ENCODE measurements around the gene TRAPPC3. TPM values are rescaled to one million over a fixed set of nuclear protein-coding genes. Genes with fewer than 3 reads are reported as not detected.

The TRAPPC3 gene
- total RNA-seq, 1 experiment from 2014 or later, result 52.7 TPM

- no peak overlapping the region for H4K91ac ChIP-seq (ENCODE audit: insufficient read length, low read depth, low read length)
- no peaks in the 10 kb centered on the region for H3K27me3 Mint-ChIP-seq (ENCODE audit: low read depth)
- no peak overlapping the region for H4K8ac ChIP-seq (replicated peaks; ENCODE audit: insufficient read length, low read depth, low read length)
- H3K27me3 ChIP-seq (ENCODE audit: insufficient read depth, low read length), result no peaks in the 10 kb centered on the region
- no peak for DNase-seq
- no peak overlapping the region for H3K4ac ChIP-seq (ENCODE audit: low read depth, low read length)
- no peak overlapping the region for H2BK5ac ChIP-seq (ENCODE audit: insufficient read length, low read length)
- no peaks in the 10 kb centered on the region for H3K9me3 ChIP-seq (ENCODE audit: control insufficient read depth, low read depth, low read length)
- no peak overlapping the region for H2BK15ac ChIP-seq (ENCODE audit: low read depth, low read length)
- TF ChIP-seq, protein P1, sequence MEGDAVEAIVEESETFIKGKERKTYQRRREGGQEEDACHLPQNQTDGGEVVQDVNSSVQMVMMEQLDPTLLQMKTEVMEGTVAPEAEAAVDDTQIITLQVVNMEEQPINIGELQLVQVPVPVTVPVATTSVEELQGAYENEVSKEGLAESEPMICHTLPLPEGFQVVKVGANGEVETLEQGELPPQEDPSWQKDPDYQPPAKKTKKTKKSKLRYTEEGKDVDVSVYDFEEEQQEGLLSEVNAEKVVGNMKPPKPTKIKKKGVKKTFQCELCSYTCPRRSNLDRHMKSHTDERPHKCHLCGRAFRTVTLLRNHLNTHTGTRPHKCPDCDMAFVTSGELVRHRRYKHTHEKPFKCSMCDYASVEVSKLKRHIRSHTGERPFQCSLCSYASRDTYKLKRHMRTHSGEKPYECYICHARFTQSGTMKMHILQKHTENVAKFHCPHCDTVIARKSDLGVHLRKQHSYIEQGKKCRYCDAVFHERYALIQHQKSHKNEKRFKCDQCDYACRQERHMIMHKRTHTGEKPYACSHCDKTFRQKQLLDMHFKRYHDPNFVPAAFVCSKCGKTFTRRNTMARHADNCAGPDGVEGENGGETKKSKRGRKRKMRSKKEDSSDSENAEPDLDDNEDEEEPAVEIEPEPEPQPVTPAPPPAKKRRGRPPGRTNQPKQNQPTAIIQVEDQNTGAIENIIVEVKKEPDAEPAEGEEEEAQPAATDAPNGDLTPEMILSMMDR (conservative IDR thresholded peaks at IDR 0.05), result no peak
- H3K23ac ChIP-seq (ENCODE audit: insufficient read length, low read depth, low read length), result no peak overlapping the region
- no peak overlapping the region for H3K18ac ChIP-seq (ENCODE audit: insufficient read length, low read depth, low read length)
- no peak overlapping the region for H2AFZ ChIP-seq (ENCODE audit: low read length)
- no peak overlapping the region for H3K27ac ChIP-seq (ENCODE audit: insufficient read length, low read depth, low read length)
- H3K9ac ChIP-seq (ENCODE audit: extremely low read depth, insufficient read length, low read length), result no peak overlapping the region
- no peak overlapping the region for H3K27ac Mint-ChIP-seq
- no peak overlapping the region for H3K56ac ChIP-seq (ENCODE audit: insufficient read length, low read depth, low read length)
- no peak overlapping the region for H3T11ph ChIP-seq (ENCODE audit: low read length)
- peaks cover 6 to 12% of the 10 kb centered on the region in 2 experiments for H3K4me1 Mint-ChIP-seq
- H2BK12ac ChIP-seq (ENCODE audit: insufficient read length, low read depth, low read length), result no peak overlapping the region
- H3K4me2 ChIP-seq (ENCODE audit: insufficient read depth, insufficient read length, low read length), result no peak overlapping the region
- H3K4me1 ChIP-seq (ENCODE audit: insufficient read depth, low read length), result 0 out of 2 replicates have a peak, but pooled peaks cover 2% of the 10 kb centered on the region
- no peak overlapping the region for H4K5ac ChIP-seq (ENCODE audit: insufficient read length, low read depth, low read length)
- no CpG with 5 or more reads among the region's 3 CpGs for WGBS (ENCODE audit: extremely low coverage, insufficient read length, low lambda C conversion rate)
- H2AK5ac ChIP-seq (ENCODE audit: insufficient read length, low read length), result no peak overlapping the region
- H3K79me2 ChIP-seq (ENCODE audit: insufficient read depth, low read length), result no peaks in the 10 kb centered on the region
- no peak overlapping the region for H2BK120ac ChIP-seq (ENCODE audit: low read depth, low read length, poor library complexity, severe bottlenecking)
- no peaks in the 10 kb centered on the region for H3K23me2 ChIP-seq (ENCODE audit: insufficient read length, low read depth, low read length, poor library complexity, severe bottlenecking)
- H3K79me1 ChIP-seq (ENCODE audit: insufficient read depth, low read depth, low read length, poor library complexity, severe bottlenecking), result no peaks in the 10 kb centered on the region
- H3K9me3 Mint-ChIP-seq, result no peaks in the 10 kb centered on the region
- H3K4me3 Mint-ChIP-seq, result no peak overlapping the region
- no peak overlapping the region for H2BK20ac ChIP-seq (ENCODE audit: low read depth, low read length, poor library complexity, severe bottlenecking)
- no peak overlapping the region for H3K14ac ChIP-seq (ENCODE audit: insufficient read depth, low read length)
- H4K20me1 ChIP-seq (ENCODE audit: control insufficient read depth, insufficient read depth, insufficient read length), result no peaks in the 10 kb centered on the region
- peaks cover 6 to 36% (median 17%) of the 10 kb centered on the region in 3 experiments; a peak in 6 of 7 replicates for H3K36me3 Mint-ChIP-seq (ENCODE audit: insufficient read depth in 1 of 3, low read depth in 3 of 3)
These were observed 11.5 kb downstream of the TRAPPC3 start for GRCh38 chr1:36137776-36138175.
